AG04450 (cell line): ENCODE measurements around the gene NPBWR2. TPM values are rescaled to one million over a fixed set of nuclear protein-coding genes. Genes with fewer than 3 reads are reported as not detected.

Experiments used
- CTCF ChIA-PET: fragments of 300-600, 350-600 bp; formaldehyde crosslinking; extraction: SDS; loops from one replicate; lab custom pipeline; 2022; ENCODE audit warnings: antibody characterized with exemption, inconsistent platforms; lab: Charles Lee
- POLR2A ChIA-PET: fragments of 350-600 bp; formaldehyde crosslinking; extraction: SDS; loops from one replicate; lab custom pipeline; 2021; ENCODE audit warnings: antibody characterized with exemption, inconsistent platforms; lab: Yijun Ruan, JAX
- DNase-seq: peaks from one replicate; pipeline ENCODE4 v3.0.0-alpha.2; 2011; ENCODE audit warnings: low read depth, low spot score
- H3K27ac ChIP-seq: one replicate; pipeline ENCODE4 v1.5.1; 2012; ENCODE audit warnings: low read depth, low read length, control low read depth
- H3K27me3 ChIP-seq: one replicate; pipeline ENCODE4 v1.6.0; 2012; ENCODE audit warnings: low read length; ENCODE audit not compliant: control insufficient read depth, insufficient read depth
- H3K4me3 ChIP-seq: 2 replicates; pipeline ENCODE4 v1.5.1; 2011; ENCODE audit warnings: mild to moderate bottlenecking, low read depth, low read length, control low read depth
- H3K9me3 ChIP-seq: 2 replicates; pipeline ENCODE4 v1.5.1; 2012; ENCODE audit warnings: low read length; ENCODE audit not compliant: control insufficient read depth, insufficient read depth
- CTCF ChIP-seq: IDR thresholded peaks from 2 replicates; pipeline ENCODE4 v1.5.1; 2011; ENCODE audit warnings: low read depth, low read length, control low read depth, inconsistent platforms
- polyA plus RNA-seq: library from polyadenylated mRNA; depleted of rRNA; stranded (reverse); fragments of >200 nt; gene quantifications from 2 replicates; pipeline ENCODE4 v1.2.3, GENCODE V29; 2011

Gene NPBWR2
- polyA plus RNA-seq, 1 experiment = not detected

GRCh38 chr20:64116016-64116415, 8.7 kb upstream of the NPBWR2 start:
- Histone ChIP-seq H3K4me3 (no peak overlapping the region), H3K27ac (no peak overlapping the region), H3K27me3 (peaks cover 13% of the 10 kb centered on the region), H3K9me3 (no peaks in the 10 kb centered on the region; the same call in 1 of the 2 replicates)
- POLR2A ChIA-PET = no interaction called here
- CTCF ChIA-PET = no interaction called here
- DNase-seq = no peak
- TF ChIP-seq CTCF = no peak

DNA sequence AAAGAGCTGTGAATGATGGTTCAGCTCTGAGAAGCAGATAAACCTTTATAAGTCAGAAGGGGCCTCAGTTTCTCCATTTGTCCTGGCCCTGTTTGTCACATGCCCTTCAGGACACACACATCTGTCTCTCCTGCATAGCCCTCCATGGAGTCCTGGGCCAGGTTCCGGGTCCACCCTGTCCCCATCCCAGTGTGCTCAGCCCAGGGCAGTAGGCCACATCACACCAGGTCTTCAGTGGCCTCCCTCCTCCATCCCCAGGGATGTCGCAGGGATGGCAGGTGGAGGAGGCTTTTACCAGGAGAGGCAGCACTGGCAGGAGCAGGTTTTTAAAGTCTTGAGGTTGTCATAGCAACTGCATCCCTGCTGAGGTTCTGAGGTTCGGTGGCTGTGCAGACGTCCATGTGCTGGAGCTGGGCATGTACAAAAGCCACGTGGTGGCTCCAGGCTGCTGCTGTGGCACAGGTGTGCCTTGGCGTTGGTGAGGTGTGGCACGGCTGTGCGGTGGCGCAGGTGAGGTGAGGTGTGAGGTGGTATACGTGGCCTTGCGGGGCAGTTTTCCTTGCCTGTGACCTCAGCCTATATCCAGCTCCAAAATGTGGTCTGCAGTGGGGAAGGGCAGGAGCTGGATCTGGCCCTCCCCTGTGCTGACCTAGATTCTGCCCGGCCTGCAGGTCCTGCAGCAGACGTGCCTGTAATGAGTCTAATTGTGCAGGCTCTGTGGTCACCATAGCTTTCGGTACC, 8.0 kb upstream of the NPBWR2 start:
- Histone ChIP-seq H3K27ac (no peak overlapping the region), H3K9me3 (no peaks in the 10 kb centered on the region; the same call in 1 of the 2 replicates), H3K4me3 (no peak overlapping the region), H3K27me3 (peaks cover 14% of the 10 kb centered on the region)
- DNase-seq = no peak
- ChIA-PET CTCF (no interaction called here), POLR2A (no interaction called here)
- no peak for TF ChIP-seq CTCF

DNA sequence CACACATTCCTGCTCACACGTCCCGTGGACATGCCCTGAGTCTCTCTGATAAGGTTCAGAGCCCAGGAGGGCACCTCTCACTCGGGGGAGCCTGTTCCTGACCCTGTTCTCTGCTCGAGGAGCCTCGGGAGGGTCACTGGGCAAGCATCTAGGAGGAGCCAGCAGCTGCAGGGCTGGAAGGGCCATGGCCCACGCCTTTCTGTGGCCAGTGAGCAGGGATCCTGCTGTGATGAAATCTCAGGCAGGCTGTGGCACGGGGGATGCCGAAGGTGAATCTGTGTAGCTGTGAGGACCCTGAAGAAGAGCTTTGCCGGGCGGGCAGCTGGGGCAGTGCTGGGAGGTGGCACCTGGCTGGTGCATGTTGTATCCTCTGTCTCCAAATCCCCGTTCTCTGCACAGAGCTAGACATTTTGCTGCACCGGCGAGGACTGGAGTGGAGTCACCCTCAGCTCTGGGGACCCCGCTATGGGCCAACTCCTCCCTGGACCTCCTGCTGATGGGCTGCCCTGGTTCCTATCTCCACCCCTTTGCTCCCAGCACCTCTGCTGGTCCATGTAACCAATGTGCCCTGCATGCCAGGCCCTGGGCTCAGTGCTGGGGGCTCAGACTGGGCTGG, 7.1 kb upstream of the NPBWR2 start:
- Histone ChIP-seq H3K9me3 (no peaks in the 10 kb centered on the region; the same call in 1 of the 2 replicates), H3K27ac (no peak overlapping the region), H3K27me3 (peaks cover 16% of the 10 kb centered on the region), H3K4me3 (no peak overlapping the region)
- DNase-seq = no peak
- CTCF ChIA-PET = no interaction called here
- POLR2A ChIA-PET = no interaction called here
- TF ChIP-seq CTCF = no peak

GRCh38 chr20:64113796-64114355, 6.5 kb upstream of the NPBWR2 start:
- no peak overlapping the region for H3K4me3 ChIP-seq
- no peak overlapping the region for H3K27ac ChIP-seq
- no peaks in the 10 kb centered on the region; the same call in 1 of the 2 replicates for H3K9me3 ChIP-seq
- DNase-seq = no peak
- no peak for TF ChIP-seq CTCF
- CTCF ChIA-PET = interaction anchor here (0.9 kb wide), 1 partner anchor 11 kb away, joined by 9 read pairs; no protein-coding TSS in a partner anchor
- POLR2A ChIA-PET = no interaction called here
- peaks cover 16% of the 10 kb centered on the region for H3K27me3 ChIP-seq

DNA sequence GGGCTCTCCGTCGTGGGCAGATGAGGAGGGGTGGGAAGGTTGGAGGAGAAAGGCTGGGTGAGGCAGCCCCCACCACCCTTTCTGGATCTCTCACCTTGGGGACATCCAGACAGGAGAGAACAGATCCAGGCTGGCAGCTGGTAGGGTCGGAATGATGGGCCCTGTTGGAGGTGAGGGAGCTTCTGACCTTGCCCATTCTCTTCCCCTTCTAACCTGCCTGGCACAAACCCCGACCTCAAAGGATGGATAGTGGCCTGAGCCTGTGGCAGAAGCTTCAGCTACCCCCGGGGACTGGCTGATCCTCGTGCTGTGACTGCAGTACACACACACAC, 6.0 kb upstream of the NPBWR2 start:
- Histone ChIP-seq H3K27ac (no peak overlapping the region), H3K27me3 (peaks cover 16% of the 10 kb centered on the region), H3K4me3 (no peak overlapping the region), H3K9me3 (no peaks in the 10 kb centered on the region; the same call in 1 of the 2 replicates)
- DNase-seq = no peak
- no peak for TF ChIP-seq CTCF
- CTCF ChIA-PET = interaction anchor here (0.9 kb wide), 1 partner anchor 11 kb away, joined by 9 read pairs; no protein-coding TSS in a partner anchor
- POLR2A ChIA-PET = no interaction called here
